Measurements from ENCODE around the gene PDGFRB. TPM values are rescaled to one million over a fixed set of nuclear protein-coding genes. Genes with fewer than 3 reads are reported as not detected.

The PDGFRB gene
- total RNA-seq, 4 donors from 2014 or later: 126 to 366 (median 149) TPM

GRCh38 chr5:150104550-150104870 is 51.1 kb downstream of the PDGFRB start:
- DNase-seq (ENCODE audit: low spot score) (no peak), ATAC-seq (ENCODE audit: low FRiP score) (no peak)
- no peak for TF ChIP-seq CTCF (IDR thresholded peaks at IDR 0.05)

- no peak for DNase-seq (ENCODE audit: low spot score)
- TF ChIP-seq CTCF (IDR thresholded peaks at IDR 0.05): no peak
- ATAC-seq (ENCODE audit: low FRiP score): no peak
Observed at GRCh38 chr5:150103678-150104549, 51.7 kb downstream of the PDGFRB start.

- no peak for DNase-seq (ENCODE audit: low spot score)
- TF ChIP-seq CTCF (IDR thresholded peaks at IDR 0.05): no peak
- no peak for ATAC-seq (ENCODE audit: low FRiP score)
Observed at GRCh38 chr5:150101023-150101422, 54.6 kb downstream of the PDGFRB start.

- DNase-seq (ENCODE audit: low spot score) (no peak), ATAC-seq (ENCODE audit: low FRiP score) (no peak)
- TF ChIP-seq CTCF (IDR thresholded peaks at IDR 0.05): no peak
Observed at GRCh38 chr5:150097152-150097551, 58.5 kb downstream of the PDGFRB start.

GRCh38 chr5:150092159-150092787 is 63.4 kb downstream of the PDGFRB start:
- no peak for TF ChIP-seq CTCF (IDR thresholded peaks at IDR 0.05)
- ATAC-seq (ENCODE audit: low FRiP score) (no peak), DNase-seq (ENCODE audit: low spot score) (no peak)

- DNase-seq (ENCODE audit: low spot score) (no peak), ATAC-seq (ENCODE audit: low FRiP score) (no peak)
- TF ChIP-seq CTCF (IDR thresholded peaks at IDR 0.05): no peak
Observed at GRCh38 chr5:150085950-150086715, 69.5 kb downstream of the PDGFRB start, which contains the start of gene CSF1R. TSS of gene CSF1R (minus strand) at chr5:150086554. CDS start at chr5:150086427, 127 bp downstream.
